Ovary (tissue), 9 donors: ENCODE data around the gene ZCRB1. TPM values are rescaled to one million over a fixed set of nuclear protein-coding genes. Genes with fewer than 3 reads are reported as not detected.
"Not testable (repeated sequence)": the region's sequence is repeated elsewhere in the genome, so short reads cannot be mapped to it uniquely, and the experiment has no call there.

Experiments
- DNase-seq, 5 donors: peaks; one replicate each; pipeline ENCODE4 v3.0.0-alpha.2; 2019 to 2020
- H3K27ac ChIP-seq, 2 donors: fragments of 200-600 bp; one replicate each; pipeline versions ENCODE4 v1.5.1 to v1.8.0; 2019 to 2022
- H3K27me3 ChIP-seq: fragments of 200-600 bp; one replicate; pipeline ENCODE4 v1.8.0; 2022
- H3K36me3 ChIP-seq: fragments of 200-600 bp; sonication (generic); one replicate; pipeline ENCODE4 v1.5.1; 2019
- H3K4me1 ChIP-seq: one replicate; pipeline ENCODE4 v1.8.1; 2013; ENCODE audit warnings: mild to moderate bottlenecking, moderate library complexity; ENCODE audit not compliant: insufficient read depth
- H3K4me3 ChIP-seq: fragments of 200-600 bp; sonication (generic); one replicate; pipeline ENCODE4 v1.5.1; 2017
- H3K9me3 ChIP-seq, 2 donors: fragments of 200-600 bp in 1 of 2; sonication (generic) in 1 of 2; one replicate each; pipeline versions ENCODE4 v1.5.1 to v1.8.1; 2013 to 2019; ENCODE audit warnings: mild to moderate bottlenecking in 1 of 2, moderate library complexity in 1 of 2
- CTCF ChIP-seq, 3 donors: fragments of 450-650 bp in 2 of 3; fragments of 200-600 bp in 1 of 3; IDR thresholded peaks; one replicate each; pipeline versions ENCODE4 v1.5.1 to v1.8.0; 2016 to 2022; ENCODE audit warnings: antibody characterized with exemption in 3 of 3, mild to moderate bottlenecking in 1 of 3
- EP300 ChIP-seq: sonication (generic); formaldehyde crosslinking; IDR thresholded peaks from one replicate; pipeline ENCODE4 v1.6.1; 2017; ENCODE audit warnings: antibody characterized with exemption
- POLR2A ChIP-seq: fragments of 450-650 bp; IDR thresholded peaks from one replicate; pipeline ENCODE4 v1.6.1; 2017; ENCODE audit warnings: antibody characterized with exemption, mild to moderate bottlenecking, moderate library complexity
- WGBS, 3 donors: extraction: QIAGEN DNeasy Blood & Tissue Kit in 1 of 3; methylation state at CpG; one replicate each; pipeline versions ENCODE4 v1.1.5 to v1.1.7; 2013 to 2017; 5-methylcytosine and 5-hydroxymethylcytosine counted together
- intact Hi-C, 4 donors: fragments of 100-400 bp; cut with DNase I; formaldehyde crosslinking; loops; one replicate each; pipeline versions ENCODE4 v1.11.0 to v1.15.1; 2022 to 2023
- polyA plus RNA-seq, 2 donors: library from polyadenylated mRNA; stranded (reverse); fragments of 200-250 nt in 1 of 2; fragments of 350-450 nt in 1 of 2; fragmentation: Illumina TruSeq in 1 of 2; extraction: RNeasy Lipid Tissue Mini Kit (QIAGEN cat#74804) in 1 of 2; gene quantifications; one replicate each; pipeline ENCODE4 v1.2.3, GENCODE V29; 2013 to 2014
- total RNA-seq, 7 donors: library from RNA; depleted of rRNA in 2 of 7; stranded (reverse); fragments of >200 nt in 2 of 7; fragmentation: NEBNext Ultra II Directional in 3 of 7; extraction: Animal tissue kit (Norgen Biotek cat#: 25700) in 3 of 7; gene quantifications; one replicate each; pipeline versions ENCODE4 v1.1.0 to v1.2.4, GENCODE V29; 2016 to 2023
- donor health status: DM: no; HTN: no; CAD: no; lungs with moderate emphysema.
- donor health status: DM: no; HTN: no; CAD: no.
- donor health status: Bipolar disorder and iron deficiency.
- donor health status: DM: yes; HTN: yes; CAD: no.
- donor health status: DM: no; HTN: no; CAD: no.
- donor health status: DM: yes; HTN: yes; CAD: no.

The ZCRB1 gene
- total and polyA plus RNA-seq, 9 donors = 26.5 to 61.6 (median 41.5) TPM

- 91 to 94% (median 93%) methylated on average over 6 of the region's 6 CpGs for WGBS, 3 donors
- Histone ChIP-seq H3K36me3 (no peaks in the 10 kb centered on the region), H3K27me3 (no peaks in the 10 kb centered on the region), H3K9me3 (no peaks in the 10 kb centered on the region), H3K27ac (no peak overlapping the region), H3K4me3 (no peak overlapping the region), H3K4me1 (no peaks in the 10 kb centered on the region)
- intact Hi-C loops = no loop called here
- DNase-seq = no peak
- TF ChIP-seq POLR2A = no peak
- no peak for TF ChIP-seq EP300
- TF ChIP-seq CTCF (IDR thresholded peaks at IDR 0.05) = no peak
These were observed 35.0 kb upstream of the ZCRB1 start for GRCh38 chr12:42360747-42361403.

GRCh38 chr12:42356344-42356743 lies 30.4 kb upstream of the ZCRB1 start:
- TF ChIP-seq EP300 (no peak), POLR2A (no peak), CTCF (IDR thresholded peaks at IDR 0.05) (no peak)
- 61 to 69% (median 66%) methylated on average over 2 of the region's 2 CpGs for WGBS, 3 donors
- H3K9me3 ChIP-seq = no peaks in the 10 kb centered on the region
- peaks cover 3% of the 10 kb centered on the region for H3K27me3 ChIP-seq
- no peak overlapping the region for H3K4me3 ChIP-seq
- no peaks in the 10 kb centered on the region for H3K4me1 ChIP-seq
- H3K36me3 ChIP-seq = no peaks in the 10 kb centered on the region
- DNase-seq = no peak
- intact Hi-C loops = no loop called here
- no peak overlapping the region for H3K27ac ChIP-seq

- WGBS, 3 donors = 95 to 96% (median 95%) methylated on average over 17 to 34 of the region's 34 CpGs
- intact Hi-C loops = not testable (repeated sequence)
These were observed 24.1 kb upstream of the ZCRB1 start for GRCh38 chr12:42350021-42350407.

GRCh38 chr12:42349119-42350020 lies 23.5 kb upstream of the ZCRB1 start:
- H3K27ac ChIP-seq, DNase-seq, intact Hi-C loops: not testable (repeated sequence)

More at GRCh38 chr12:42350021-42350407, 24.1 kb upstream of the ZCRB1 start:
- not testable (repeated sequence) for H3K4me3 ChIP-seq, H3K9me3 ChIP-seq, DNase-seq, H3K4me1 ChIP-seq, H3K27ac ChIP-seq, H3K36me3 ChIP-seq, H3K27me3 ChIP-seq

GRCh38 chr12:42346403-42347002 lies 20.6 kb upstream of the ZCRB1 start:
- Histone ChIP-seq H3K4me1 (no peaks in the 10 kb centered on the region), H3K36me3 (no peaks in the 10 kb centered on the region), H3K9me3 (no peaks in the 10 kb centered on the region), H3K27me3 (no peaks in the 10 kb centered on the region), H3K27ac (no peak overlapping the region), H3K4me3 (no peak overlapping the region)
- intact Hi-C loops = no loop called here
- WGBS, 3 donors = 97 to 100% (median 100%) methylated on average over 1 of the region's 1 CpG
- TF ChIP-seq POLR2A = no peak
- TF ChIP-seq EP300 = no peak
- no peak for TF ChIP-seq CTCF (IDR thresholded peaks at IDR 0.05)
- no peak for DNase-seq

More at GRCh38 chr12:42349119-42350020, 23.5 kb upstream of the ZCRB1 start:
- H3K27me3 ChIP-seq, H3K9me3 ChIP-seq, H3K36me3 ChIP-seq, H3K4me3 ChIP-seq, H3K4me1 ChIP-seq: not testable (repeated sequence)
- 83 to 93% (median 91%) methylated on average over 11 to 14 of the region's 16 CpGs for WGBS, 3 donors
